Activated naive CD4-positive, alpha-beta T cell treated with anti-CD3 and anti-CD28 coated beads, Interleukin-2, amount 50 U/mL, for 24 hours (primary cell): ENCODE measurements around the gene PANK1.
"Not testable (repeated sequence)": the region's sequence is repeated elsewhere in the genome, so short reads cannot be mapped to it uniquely, and the experiment has no call there.

ENCODE experiments used
- H3K27ac Mint-ChIP-seq: one replicate; pipeline ENCODE4 v1.8.0; 2021; ENCODE audit warnings: mild to moderate bottlenecking, mixed read lengths
- H3K27me3 Mint-ChIP-seq: one replicate; pipeline ENCODE4 v1.8.0; 2021; ENCODE audit warnings: mixed read lengths
- H3K36me3 Mint-ChIP-seq: one replicate; pipeline ENCODE4 v1.8.0; 2021; ENCODE audit warnings: mixed read lengths
- H3K4me1 Mint-ChIP-seq: one replicate; pipeline ENCODE4 v1.8.0; 2021; ENCODE audit warnings: mixed read lengths
- H3K4me3 Mint-ChIP-seq: one replicate; pipeline ENCODE4 v1.8.0; 2021; ENCODE audit warnings: mild to moderate bottlenecking, mixed read lengths
- H3K9me3 Mint-ChIP-seq: one replicate; pipeline ENCODE4 v1.8.0; 2021; ENCODE audit warnings: mixed read lengths

Gene PANK1

DNA sequence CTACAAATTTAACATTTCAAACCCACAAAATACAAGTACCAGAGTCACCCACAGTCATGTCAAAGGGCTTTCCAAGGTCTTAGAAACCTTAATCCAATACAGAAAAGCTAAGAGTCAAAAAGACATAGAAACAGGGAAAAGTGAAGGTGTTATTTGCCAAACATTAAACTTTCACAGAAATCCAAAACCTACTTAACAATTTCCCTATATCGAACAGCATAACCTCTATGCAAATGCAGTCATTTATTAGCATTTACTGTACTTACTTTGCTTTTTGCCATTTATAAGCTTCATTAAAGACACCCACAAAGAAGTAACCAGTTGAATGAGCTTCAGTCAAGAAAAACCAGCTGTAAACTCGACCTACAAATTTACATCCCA is 1.6 kb downstream of the PANK1 start:
- no peaks in the 10 kb centered on the region for H3K36me3 Mint-ChIP-seq
- no peak overlapping the region for H3K4me3 Mint-ChIP-seq
- no peaks in the 10 kb centered on the region for H3K9me3 Mint-ChIP-seq
- peaks cover 4% of the 10 kb centered on the region for H3K27me3 Mint-ChIP-seq
- H3K27ac Mint-ChIP-seq = no peak overlapping the region
- H3K4me1 Mint-ChIP-seq = peaks cover 7% of the 10 kb centered on the region

DNA sequence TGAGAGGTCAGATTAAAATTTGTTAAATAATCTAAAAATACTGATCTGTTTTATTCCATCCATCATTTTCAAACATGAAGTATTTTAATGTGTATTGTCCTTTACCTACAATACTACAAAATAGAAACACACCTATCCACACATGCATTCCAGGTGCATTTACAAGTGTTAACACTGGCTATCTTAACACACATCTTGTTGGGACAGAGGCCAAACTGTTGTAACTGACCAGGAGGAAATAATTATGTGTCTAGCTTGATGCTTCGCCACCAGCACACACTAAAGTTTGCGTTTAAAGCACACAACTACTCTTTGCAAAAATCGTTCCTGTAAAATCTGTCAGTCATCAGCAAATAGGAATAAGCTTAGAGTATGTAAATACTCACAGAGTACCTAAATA is 2.8 kb downstream of the PANK1 start:
- Mint-ChIP-seq H3K27ac (no peak overlapping the region), H3K4me3 (no peak overlapping the region), H3K9me3 (no peaks in the 10 kb centered on the region), H3K36me3 (no peaks in the 10 kb centered on the region), H3K27me3 (no peaks in the 10 kb centered on the region), H3K4me1 (peaks cover 7% of the 10 kb centered on the region)

- no peak overlapping the region for H3K27ac Mint-ChIP-seq
- H3K9me3 Mint-ChIP-seq = no peaks in the 10 kb centered on the region
- no peaks in the 10 kb centered on the region for H3K36me3 Mint-ChIP-seq
- H3K27me3 Mint-ChIP-seq = no peaks in the 10 kb centered on the region
- no peak overlapping the region for H3K4me3 Mint-ChIP-seq
- H3K4me1 Mint-ChIP-seq = peaks cover 3% of the 10 kb centered on the region
Measured at GRCh38 chr10:89640241-89640640, 4.8 kb downstream of the PANK1 start.

DNA sequence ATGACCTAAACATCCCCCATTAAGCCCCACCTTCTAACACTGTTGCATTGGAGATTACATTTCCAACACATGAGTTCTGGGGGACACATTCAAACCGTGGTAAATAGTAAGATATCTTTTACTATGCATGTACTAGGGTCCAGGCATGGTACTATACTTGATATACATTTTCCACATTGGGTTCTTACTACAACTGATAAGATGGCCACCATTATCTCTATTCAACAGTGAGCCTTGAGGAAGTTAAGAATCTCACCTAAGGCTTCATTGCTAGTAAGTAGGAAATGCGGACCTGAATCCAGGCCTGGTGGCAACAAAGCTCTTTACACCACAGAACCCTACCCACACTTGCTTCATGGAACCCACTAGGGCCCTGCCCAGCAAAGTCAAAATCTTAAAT is 5.7 kb downstream of the PANK1 start:
- no peaks in the 10 kb centered on the region for H3K9me3 Mint-ChIP-seq
- no peak overlapping the region for H3K27ac Mint-ChIP-seq
- no peaks in the 10 kb centered on the region for H3K4me1 Mint-ChIP-seq
- no peak overlapping the region for H3K4me3 Mint-ChIP-seq
- no peaks in the 10 kb centered on the region for H3K36me3 Mint-ChIP-seq
- no peaks in the 10 kb centered on the region for H3K27me3 Mint-ChIP-seq

GRCh38 chr10:89637113-89637512 is 7.9 kb downstream of the PANK1 start:
- no peaks in the 10 kb centered on the region for H3K27me3 Mint-ChIP-seq
- H3K4me3 Mint-ChIP-seq = no peak overlapping the region
- no peaks in the 10 kb centered on the region for H3K9me3 Mint-ChIP-seq
- no peaks in the 10 kb centered on the region for H3K36me3 Mint-ChIP-seq
- no peaks in the 10 kb centered on the region for H3K4me1 Mint-ChIP-seq
- no peak overlapping the region for H3K27ac Mint-ChIP-seq

DNA sequence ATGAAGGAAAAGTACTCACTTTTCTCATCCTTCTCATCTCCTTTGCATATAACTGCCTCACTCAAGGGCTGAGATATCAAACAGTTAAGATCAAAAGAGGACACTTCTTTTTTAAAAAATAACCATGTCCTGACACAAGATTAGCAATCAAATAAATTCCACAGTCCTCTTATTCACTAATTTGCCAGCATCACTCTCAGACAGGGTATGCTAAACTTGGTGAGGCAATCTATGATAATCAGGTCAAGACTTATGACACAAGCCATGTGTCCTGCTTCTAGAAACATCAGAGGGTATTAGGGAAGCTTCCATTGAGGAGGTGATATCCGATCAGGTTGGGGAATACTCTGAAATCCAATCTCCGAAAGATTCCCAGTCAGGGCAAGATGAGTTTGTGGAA is 10.4 kb downstream of the PANK1 start:
- Mint-ChIP-seq H3K27ac (no peak overlapping the region), H3K36me3 (no peaks in the 10 kb centered on the region), H3K4me3 (no peak overlapping the region), H3K27me3 (no peaks in the 10 kb centered on the region), H3K4me1 (no peaks in the 10 kb centered on the region), H3K9me3 (no peaks in the 10 kb centered on the region)

DNA sequence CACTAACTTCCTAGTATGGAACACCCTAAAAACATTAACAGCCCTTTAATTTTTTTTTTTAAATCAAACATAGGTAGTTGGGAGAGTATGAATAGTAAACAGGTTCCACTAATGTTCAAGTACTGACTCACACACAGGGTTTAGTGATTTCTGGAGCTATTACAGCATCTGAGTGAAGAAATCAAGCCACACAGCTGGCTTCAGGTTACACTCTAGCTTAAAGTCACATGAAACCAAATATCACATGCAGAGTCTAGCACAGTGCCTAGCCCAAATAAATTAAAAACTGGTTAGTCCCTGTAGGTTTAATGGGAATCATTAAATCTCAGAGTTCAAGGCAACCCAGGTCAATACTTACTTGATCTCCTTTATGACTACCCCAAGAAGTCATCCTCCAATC is 11.6 kb downstream of the PANK1 start:
- Mint-ChIP-seq H3K27me3 (no peaks in the 10 kb centered on the region), H3K27ac (no peak overlapping the region), H3K9me3 (no peaks in the 10 kb centered on the region), H3K36me3 (no peaks in the 10 kb centered on the region), H3K4me3 (no peak overlapping the region), H3K4me1 (no peaks in the 10 kb centered on the region)

GRCh38 chr10:89632824-89633223 is 12.2 kb downstream of the PANK1 start:
- Mint-ChIP-seq H3K4me1 (no peaks in the 10 kb centered on the region), H3K27ac (no peak overlapping the region), H3K36me3 (no peaks in the 10 kb centered on the region), H3K27me3 (no peaks in the 10 kb centered on the region), H3K4me3 (no peak overlapping the region), H3K9me3 (no peaks in the 10 kb centered on the region)

DNA sequence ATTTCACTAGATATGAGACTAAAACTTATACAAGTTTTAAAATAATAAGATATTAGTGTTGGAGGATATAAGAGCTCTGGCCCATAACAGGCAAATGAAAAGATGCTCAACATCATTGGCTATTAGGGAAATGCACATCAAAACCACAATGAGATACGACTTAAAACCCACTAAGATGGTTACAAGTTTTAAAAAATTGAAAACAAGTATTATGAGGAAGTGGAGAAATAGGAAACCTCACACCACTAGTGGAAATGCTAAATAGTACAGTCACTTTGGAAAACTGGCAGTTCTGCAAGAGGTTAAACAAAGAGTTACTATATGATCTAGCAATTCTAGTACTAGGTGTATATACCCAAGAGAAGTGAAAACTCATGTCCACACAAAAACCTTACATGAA is 17.2 kb downstream of the PANK1 start:
- no peaks in the 10 kb centered on the region for H3K36me3 Mint-ChIP-seq
- H3K4me3 Mint-ChIP-seq = no peak overlapping the region
- no peak overlapping the region for H3K27ac Mint-ChIP-seq
- no peaks in the 10 kb centered on the region for H3K4me1 Mint-ChIP-seq
- H3K27me3 Mint-ChIP-seq = no peaks in the 10 kb centered on the region
- H3K9me3 Mint-ChIP-seq = no peaks in the 10 kb centered on the region

- H3K9me3 Mint-ChIP-seq = no peaks in the 10 kb centered on the region
- H3K36me3 Mint-ChIP-seq = peaks cover 3% of the 10 kb centered on the region
- H3K27ac Mint-ChIP-seq = no peak overlapping the region
Measured at GRCh38 chr10:89625041-89625765, 19.8 kb downstream of the PANK1 start.

GRCh38 chr10:89624020-89624419 is 21.0 kb downstream of the PANK1 start:
- H3K27me3 Mint-ChIP-seq = no peaks in the 10 kb centered on the region
- H3K4me1 Mint-ChIP-seq = no peaks in the 10 kb centered on the region
- H3K36me3 Mint-ChIP-seq = peaks cover 3% of the 10 kb centered on the region
- H3K4me3 Mint-ChIP-seq = no peak overlapping the region
- H3K27ac Mint-ChIP-seq = no peak overlapping the region
- H3K9me3 Mint-ChIP-seq = no peaks in the 10 kb centered on the region

More at GRCh38 chr10:89625041-89625765, 19.8 kb downstream of the PANK1 start:
- no peaks in the 10 kb centered on the region for H3K27me3 Mint-ChIP-seq
- H3K4me3 Mint-ChIP-seq = no peak overlapping the region
- H3K4me1 Mint-ChIP-seq = no peaks in the 10 kb centered on the region

GRCh38 chr10:89622151-89622550 is 22.9 kb downstream of the PANK1 start:
- Mint-ChIP-seq H3K36me3 (peaks cover 3% of the 10 kb centered on the region), H3K9me3 (no peaks in the 10 kb centered on the region), H3K27me3 (no peaks in the 10 kb centered on the region), H3K27ac (no peak overlapping the region), H3K4me3 (no peak overlapping the region), H3K4me1 (no peaks in the 10 kb centered on the region)

DNA sequence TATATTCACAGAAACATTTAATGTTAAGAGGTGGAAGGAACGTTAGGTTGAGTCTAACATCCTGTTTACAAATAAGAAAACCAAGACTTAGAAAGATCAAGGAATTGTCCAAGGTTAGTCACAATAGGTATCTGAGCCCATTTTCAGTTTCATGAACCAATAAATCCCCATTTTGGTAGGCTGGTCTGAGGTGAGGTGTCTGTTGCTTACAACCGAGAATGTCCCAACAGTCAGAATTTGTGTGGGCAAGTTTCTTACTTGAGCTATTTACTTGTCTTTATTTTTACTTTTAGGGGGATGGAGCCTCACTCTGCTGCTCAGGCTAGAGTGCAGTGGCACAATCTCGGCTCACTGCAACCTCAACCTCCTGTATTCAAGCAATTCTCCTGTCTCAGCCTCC is 23.6 kb downstream of the PANK1 start:
- H3K36me3 Mint-ChIP-seq = peaks cover 3% of the 10 kb centered on the region
- no peak overlapping the region for H3K4me3 Mint-ChIP-seq
- H3K27ac Mint-ChIP-seq = no peak overlapping the region
- no peaks in the 10 kb centered on the region for H3K27me3 Mint-ChIP-seq
- no peaks in the 10 kb centered on the region for H3K4me1 Mint-ChIP-seq
- no peaks in the 10 kb centered on the region for H3K9me3 Mint-ChIP-seq

- H3K9me3 Mint-ChIP-seq, H3K4me3 Mint-ChIP-seq, H3K4me1 Mint-ChIP-seq, H3K36me3 Mint-ChIP-seq, H3K27me3 Mint-ChIP-seq: not testable (repeated sequence)
- peak overlapping the region; percentile 35 for H3K27ac Mint-ChIP-seq
Measured at GRCh38 chr10:89620296-89620695, 24.7 kb downstream of the PANK1 start.

- H3K9me3 Mint-ChIP-seq = no peaks in the 10 kb centered on the region
- no peaks in the 10 kb centered on the region for H3K27me3 Mint-ChIP-seq
- peaks cover 3% of the 10 kb centered on the region for H3K36me3 Mint-ChIP-seq
- H3K4me3 Mint-ChIP-seq = peak overlapping the region; percentile 42
- H3K27ac Mint-ChIP-seq = peak overlapping the region; percentile 72
- H3K4me1 Mint-ChIP-seq = peaks cover 18% of the 10 kb centered on the region
Measured at GRCh38 chr10:89615824-89616223, 29.2 kb downstream of the PANK1 start.

DNA sequence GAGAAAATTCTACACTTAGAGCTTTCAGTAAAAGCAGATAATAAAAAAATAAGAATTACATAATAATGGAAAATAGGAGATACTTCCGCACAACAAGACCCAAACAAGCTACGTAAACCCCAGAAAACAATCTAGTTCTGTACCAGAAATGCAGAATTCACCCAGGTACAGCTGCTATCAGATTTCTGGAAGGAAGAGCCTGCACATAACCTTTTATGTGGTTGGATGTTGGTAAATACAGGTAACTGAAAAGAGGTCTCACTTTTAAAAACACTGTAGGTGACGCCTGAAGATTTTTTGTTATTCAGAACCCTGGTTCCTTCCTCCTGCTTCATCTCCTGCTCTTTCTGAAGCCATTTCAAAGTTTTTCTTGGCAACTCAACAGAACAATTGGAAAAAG is 29.9 kb downstream of the PANK1 start:
- Mint-ChIP-seq H3K36me3 (no peaks in the 10 kb centered on the region), H3K9me3 (no peaks in the 10 kb centered on the region), H3K27me3 (no peaks in the 10 kb centered on the region), H3K4me1 (peaks cover 18% of the 10 kb centered on the region), H3K4me3 (no peak overlapping the region), H3K27ac (no peak overlapping the region)

- Mint-ChIP-seq H3K4me3 (no peak overlapping the region), H3K4me1 (peaks cover 18% of the 10 kb centered on the region), H3K27me3 (no peaks in the 10 kb centered on the region), H3K27ac (no peak overlapping the region), H3K9me3 (no peaks in the 10 kb centered on the region), H3K36me3 (no peaks in the 10 kb centered on the region)
Measured at GRCh38 chr10:89613582-89613981, 31.5 kb downstream of the PANK1 start.
